ENCODE results near the gene SLC34A2.
"Not testable (repeated sequence)": the region's sequence is repeated elsewhere in the genome, so short reads cannot be mapped to it uniquely, and the experiment has no call there.

Gene SLC34A2, protein sequence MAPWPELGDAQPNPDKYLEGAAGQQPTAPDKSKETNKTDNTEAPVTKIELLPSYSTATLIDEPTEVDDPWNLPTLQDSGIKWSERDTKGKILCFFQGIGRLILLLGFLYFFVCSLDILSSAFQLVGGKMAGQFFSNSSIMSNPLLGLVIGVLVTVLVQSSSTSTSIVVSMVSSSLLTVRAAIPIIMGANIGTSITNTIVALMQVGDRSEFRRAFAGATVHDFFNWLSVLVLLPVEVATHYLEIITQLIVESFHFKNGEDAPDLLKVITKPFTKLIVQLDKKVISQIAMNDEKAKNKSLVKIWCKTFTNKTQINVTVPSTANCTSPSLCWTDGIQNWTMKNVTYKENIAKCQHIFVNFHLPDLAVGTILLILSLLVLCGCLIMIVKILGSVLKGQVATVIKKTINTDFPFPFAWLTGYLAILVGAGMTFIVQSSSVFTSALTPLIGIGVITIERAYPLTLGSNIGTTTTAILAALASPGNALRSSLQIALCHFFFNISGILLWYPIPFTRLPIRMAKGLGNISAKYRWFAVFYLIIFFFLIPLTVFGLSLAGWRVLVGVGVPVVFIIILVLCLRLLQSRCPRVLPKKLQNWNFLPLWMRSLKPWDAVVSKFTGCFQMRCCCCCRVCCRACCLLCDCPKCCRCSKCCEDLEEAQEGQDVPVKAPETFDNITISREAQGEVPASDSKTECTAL

DNA sequence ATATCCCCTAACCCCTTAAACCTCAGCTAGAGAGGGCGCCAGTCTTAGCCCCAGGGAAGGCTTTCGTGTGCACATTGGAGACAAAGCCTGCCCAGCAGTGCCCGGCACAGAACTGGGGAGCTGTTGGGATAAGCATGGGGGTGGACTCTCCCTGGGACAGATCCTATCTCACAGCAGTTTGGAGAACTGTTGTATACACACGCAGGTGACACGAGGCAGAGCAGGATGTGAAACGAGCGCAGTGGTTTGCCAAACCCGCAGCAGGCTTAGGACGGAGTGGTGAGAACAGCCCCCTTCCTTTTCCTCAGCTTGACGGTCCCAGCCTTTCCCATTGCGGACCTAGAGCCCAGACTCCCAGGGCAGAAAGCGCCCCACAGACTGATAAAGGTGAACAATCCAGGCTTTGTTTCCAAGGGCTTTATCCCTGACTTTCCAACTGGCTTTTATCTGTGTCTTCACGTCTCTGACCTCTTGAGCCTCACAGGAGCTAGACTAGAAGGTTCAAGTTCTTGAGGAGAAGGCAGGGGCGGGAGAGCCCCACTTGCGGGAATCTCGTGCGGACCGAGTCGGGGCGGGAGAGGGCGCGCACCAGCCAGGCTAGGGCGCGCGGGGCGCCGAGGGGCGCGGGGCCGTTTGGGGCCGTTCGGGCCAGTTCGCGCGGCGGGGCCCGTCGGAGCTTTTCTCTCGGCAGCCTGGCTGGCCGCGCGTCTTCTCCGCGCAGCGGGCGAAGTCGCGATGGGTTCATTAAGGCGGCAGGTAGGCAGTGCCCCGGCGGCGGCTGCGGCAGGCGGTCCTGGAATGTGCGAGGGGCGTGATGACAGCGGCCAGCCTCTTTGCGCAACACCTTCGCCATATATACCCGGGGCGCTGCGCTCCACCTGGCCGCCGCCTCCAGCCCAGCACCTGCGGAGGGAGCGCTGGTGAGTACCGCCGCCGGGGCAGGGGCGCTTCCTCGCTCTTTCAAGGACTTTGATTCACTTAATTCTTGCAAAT, at the start of gene SLC34A2:
TSS of gene SLC34A2 (plus strand) at position 881 of the 993 bp plus-strand sequence. CDS start 6,650 bp downstream, outside the sequence.
- no peak for DNase-seq

DNA sequence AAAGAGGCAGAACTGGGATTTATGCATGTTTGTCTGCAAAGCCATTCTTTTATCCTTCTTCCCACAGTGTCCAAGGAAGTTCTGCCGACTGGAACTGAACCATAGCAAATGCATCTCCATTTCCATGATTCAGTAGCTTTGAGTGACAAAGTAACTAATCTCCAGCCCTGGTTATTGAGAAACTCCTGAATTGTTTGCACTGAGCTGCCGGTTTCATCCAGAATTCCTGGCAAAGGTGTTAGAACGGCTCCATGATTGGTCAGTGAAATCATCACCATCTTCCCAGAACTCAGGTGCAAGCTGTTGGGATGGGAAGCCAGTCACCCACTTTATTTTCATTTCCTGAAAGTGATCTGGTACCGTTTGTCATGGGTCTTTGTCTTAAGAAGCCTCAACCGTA, 47.0 kb upstream of the SLC34A2 start:
- no peak for DNase-seq

DNA sequence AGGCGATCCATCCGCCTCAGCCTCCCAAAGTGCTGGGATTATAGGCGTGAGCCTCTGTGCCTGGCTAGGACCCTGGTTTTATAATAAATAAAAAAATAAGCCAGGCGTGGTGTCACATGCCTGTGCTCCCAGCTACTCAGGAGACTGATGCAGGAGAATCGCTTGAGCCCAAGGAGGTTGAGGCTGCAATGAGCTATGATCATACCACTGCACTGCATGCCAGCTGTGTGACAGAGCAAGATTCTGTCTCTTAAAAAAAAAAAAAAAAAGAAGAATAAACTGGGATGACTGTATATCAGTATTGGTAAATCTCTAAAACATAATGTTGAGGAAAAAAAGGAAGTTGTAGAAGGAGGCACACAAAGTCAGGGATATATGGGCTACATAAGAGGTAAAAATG, 45.7 kb upstream of the SLC34A2 start:
- no peak for DNase-seq

DNA sequence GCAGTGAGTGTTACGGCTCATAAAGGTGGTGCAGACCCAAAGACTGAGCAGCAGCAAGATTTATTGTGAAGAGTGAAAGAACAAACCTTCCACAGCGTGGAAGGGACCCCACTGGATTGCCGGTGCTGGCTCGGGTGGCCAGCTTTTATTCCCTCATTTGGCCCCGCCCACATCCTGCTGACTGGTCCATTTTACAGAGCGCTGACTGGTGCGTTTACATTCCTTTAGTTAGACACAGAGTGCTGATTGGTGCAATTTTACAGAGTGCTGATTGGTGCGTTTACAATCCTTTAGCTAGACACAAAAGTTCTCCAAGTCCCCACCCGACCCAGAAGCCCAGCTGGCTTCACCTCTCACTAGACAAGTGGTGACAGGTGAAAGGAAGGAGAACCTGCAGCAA, 42.0 kb upstream of the SLC34A2 start:
- DNase-seq = not testable (repeated sequence)

DNA sequence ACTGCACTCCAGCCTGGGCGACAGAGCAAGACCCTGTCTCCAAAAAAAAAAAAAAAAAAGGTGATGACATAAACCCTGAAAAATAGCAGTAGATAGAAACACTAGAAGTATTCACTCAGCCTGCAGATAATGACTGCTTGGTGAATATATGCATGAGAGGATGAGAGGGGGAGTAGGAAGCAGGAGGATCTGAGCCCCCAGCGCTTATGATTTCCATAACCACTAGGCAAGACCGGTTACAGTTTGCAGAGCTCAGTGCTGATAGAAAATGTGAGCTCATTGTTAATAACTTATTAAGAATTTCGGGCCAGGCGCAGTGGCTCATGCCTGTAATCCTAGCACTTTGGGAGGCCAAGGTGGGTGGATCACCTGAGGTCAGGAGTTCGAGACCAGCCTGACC, 40.8 kb upstream of the SLC34A2 start:
- DNase-seq = no peak

DNA sequence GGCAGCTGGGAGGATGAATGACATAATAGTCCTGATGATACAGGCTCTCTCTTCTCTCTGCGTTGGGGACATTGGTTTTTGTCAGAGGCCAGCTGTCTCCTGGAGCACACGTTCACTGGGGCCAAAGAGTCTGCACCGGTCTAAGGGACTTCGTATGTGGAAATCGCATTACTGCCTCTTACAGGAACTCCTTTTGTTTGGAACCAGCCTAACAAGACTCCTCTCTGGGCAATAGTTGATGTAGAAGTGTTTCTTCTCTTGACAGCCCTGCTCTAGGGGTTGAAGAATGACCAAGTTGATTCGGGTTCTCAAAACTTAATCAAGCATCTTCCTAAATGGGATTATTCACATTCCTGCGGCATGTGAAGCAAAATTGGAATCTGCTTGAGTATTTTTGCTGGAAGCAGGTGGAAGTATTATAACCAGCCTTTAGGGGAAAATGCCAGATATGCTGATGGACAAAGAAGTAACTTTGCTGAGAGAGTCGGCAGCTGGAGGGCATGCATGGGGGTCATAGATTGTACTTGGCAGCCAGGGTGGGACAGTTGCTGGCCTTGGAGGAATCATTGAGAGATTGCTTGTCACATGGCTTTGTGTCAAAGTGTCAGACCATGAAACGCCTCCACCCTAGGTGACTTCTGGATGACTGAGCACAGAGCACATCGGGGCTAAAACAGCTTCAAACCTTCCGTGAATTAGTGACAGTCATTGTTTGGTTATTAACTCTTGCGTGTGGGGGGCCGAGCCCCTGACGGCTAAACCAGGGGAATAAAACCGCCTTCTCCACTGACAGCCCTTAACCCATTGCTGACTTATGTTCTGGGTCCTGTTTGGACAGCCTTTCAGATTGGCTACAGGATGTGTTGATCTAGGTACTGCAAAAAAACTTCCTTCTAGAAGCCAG, 34.4 kb upstream of the SLC34A2 start:
- DNase-seq = no peak

DNA sequence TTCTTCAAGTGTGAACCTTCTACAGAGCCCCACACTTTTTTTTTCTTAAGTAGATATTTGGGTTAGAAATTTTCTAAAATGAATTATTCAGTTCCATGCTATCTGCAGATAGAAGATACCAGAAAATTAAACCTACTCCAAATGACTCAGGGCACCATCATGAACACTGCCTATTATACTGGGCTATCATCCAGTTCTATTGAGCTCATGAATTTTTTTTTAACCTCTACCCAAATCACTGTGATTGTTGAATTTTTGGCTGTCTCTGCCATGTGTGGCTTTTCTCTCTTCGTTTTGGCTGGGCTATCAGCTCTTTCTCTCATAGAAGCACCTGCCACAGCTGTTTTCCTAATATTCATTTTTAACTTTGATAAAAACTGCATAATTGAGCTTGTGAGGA, 31.0 kb upstream of the SLC34A2 start:
- no peak for DNase-seq

DNA sequence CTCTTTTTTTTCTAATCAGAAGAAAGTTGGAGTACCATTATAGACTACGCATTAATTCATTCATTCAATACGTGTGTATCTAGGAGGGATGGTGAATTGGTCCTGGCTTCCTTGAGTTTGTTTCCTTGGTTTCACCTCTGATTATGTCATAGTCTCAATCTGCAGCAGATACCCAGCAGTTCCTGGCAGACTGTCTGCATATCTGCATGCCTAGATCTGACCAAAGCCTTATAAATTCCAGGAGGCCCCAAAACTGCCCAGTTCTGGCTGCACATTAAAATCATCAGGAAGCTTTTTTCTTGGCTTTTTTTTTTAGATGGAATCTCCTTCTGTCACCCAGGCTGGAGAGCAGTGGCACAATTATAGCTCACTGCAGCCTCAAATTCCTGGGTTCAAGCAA, 27.2 kb upstream of the SLC34A2 start:
- no peak for DNase-seq

DNA sequence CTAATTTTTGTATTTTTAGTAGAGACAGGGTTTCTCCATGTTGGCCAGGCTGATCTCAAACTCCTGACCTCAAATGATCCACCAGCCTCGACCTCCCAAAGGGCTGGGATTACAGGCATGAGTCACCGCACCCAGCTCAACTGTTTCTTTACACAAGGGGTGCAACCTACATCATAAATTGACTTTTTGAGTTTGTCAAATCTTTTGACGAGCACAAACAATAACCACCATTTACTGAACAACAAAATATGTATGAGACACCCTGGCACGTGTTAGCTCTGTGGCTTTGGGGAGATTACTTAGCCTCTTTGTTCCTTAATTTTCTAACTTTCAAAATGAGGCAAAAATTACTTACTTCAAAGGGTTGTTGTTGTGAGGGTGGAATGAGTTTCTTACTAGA, 23.5 kb upstream of the SLC34A2 start:
- DNase-seq = no peak

DNA sequence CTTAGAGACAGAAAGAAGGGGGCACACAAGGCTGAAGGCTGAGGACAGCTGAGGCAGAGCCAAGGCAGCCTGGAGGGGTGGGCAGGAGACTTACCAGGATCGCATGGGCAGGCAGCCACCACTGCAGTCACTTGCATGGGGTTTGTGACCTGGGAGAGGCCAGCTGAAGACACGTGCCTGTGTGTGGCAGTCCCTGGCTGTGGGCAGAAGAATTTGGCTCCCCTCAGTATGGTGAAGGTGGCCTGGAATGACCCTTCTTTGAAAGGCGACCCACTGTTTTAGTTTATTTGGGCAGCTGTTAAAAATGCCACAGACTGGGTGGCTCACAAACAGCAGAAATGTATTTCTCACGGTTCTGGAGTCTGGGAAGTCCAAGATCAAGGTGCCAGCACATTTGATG, 22.1 kb upstream of the SLC34A2 start:
- no peak for DNase-seq

DNA sequence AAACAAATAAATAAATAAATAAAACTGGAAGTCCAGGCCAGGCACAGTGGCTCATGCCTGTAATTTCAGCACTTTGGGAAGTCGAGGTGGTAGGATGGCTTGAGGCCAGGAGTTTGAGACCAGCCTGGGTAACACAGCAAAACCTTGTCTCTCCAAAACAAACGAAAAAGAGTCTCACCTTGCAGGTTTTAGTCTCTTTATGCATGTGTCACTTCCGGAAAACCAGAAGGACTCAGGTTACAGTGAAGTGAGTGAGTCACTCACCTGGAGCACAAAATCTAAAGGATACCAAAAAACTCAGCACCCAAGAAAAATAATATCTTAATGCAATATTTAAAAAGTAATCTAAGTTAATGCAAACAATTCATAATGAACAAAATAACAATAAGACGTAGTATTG, 20.1 kb upstream of the SLC34A2 start:
- DNase-seq = no peak

DNA sequence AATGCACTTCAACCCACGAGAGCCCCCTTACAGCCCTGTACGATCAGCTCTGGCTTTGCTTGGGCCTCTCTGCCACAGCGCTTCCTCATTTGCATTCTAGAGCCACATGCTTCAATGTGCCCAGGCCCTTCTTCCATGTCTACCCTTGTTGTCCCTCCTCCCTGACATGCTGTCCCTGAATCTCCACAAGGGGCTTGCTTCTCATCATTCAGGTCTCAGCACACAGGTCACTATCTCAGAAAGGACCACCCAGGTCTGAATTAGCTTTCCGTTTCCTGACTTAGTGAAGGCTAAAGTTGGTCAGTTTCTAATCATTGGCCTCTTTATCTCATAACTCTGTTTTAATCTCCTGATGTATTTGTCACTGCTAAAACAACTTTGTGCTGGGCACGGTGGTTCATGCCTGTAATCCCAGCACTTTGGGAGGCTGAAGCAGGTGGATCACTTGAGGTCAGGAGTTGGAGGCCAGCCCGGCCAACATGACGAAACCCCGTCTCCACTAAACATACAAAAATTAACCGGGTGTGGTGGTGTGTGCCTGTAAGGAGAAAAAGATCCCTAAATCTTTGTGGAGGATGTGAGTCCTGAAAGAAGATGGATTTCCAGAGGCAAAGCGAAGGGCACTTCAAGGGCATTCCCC, 17.9 kb upstream of the SLC34A2 start:
- DNase-seq = no peak

DNA sequence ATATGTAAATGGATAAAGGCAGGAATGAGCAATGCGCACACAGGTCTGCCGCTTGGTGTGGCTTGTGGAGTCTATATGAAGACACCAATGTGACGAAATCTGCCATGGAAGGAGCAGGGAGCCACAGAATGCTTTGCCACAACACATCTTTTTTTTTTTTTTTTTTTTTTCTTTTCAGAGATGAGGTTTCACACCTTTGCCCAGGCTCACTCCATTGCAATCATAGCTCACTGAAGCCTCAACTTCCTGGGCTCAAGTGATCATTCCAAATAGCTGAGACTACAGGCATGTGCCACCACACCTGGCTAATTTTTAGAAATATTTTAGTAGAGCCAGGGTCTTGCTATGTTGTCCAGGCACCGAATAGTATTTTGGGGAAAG, 17.4 kb upstream of the SLC34A2 start:
- DNase-seq = no peak

DNA sequence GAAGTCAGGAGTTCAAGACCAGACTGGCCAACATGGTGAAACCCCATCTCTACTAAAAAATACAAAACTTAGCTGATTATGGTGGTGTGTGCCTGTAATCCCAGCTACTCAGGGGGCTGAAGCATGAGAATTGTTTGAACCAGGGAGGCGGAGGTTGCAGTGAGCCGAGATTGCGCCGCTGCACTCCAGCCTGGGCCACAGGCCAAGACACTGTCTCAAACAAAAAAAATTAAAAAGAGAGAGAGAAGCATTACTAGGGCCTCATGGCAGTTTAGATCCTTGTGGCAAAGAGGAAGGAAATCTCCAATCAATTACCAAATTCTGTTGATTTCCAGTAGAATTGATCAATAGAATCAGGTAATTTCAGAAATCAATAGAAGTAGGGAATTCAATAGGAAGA, 16.8 kb upstream of the SLC34A2 start:
- no peak for DNase-seq

DNA sequence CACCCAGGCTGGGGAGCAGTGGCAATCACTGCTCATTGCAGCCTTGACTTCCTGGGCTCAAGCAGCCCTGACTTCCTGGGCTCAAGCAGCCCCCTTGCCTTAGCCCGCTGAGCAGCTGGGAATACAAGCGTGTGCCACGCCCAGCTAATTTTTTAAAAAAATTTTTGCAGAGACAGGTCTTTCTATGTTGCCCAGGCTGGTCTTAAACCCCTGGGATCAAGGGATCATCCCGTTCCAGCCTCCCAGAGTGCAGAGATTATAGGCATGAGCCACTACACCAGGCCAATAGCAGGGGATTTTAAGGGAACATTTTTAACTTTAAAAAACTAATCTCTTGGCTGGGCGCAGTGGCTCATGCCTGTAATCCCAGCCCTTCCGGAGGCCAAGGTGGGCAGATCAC, 5.3 kb upstream of the SLC34A2 start:
- DNase-seq = no peak

DNA sequence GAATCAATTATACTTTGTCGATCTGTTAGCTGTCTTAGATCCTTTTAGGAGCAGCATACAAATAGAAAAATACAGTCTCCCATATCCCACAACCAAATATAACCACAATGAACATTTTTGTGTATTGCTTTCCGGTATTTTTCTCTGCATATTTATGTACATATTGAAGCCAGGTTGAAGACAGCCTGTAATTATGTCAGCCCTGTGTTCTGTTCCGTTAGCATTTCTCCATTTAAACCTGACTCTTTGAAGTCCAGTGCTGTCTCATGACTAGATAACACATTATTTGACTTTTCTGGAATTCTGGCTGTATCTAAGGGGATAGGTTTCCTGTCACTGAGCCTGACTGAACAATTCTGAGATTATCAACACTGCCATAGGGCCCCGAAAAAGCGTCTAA, 4.0 kb upstream of the SLC34A2 start:
- DNase-seq = no peak

DNA sequence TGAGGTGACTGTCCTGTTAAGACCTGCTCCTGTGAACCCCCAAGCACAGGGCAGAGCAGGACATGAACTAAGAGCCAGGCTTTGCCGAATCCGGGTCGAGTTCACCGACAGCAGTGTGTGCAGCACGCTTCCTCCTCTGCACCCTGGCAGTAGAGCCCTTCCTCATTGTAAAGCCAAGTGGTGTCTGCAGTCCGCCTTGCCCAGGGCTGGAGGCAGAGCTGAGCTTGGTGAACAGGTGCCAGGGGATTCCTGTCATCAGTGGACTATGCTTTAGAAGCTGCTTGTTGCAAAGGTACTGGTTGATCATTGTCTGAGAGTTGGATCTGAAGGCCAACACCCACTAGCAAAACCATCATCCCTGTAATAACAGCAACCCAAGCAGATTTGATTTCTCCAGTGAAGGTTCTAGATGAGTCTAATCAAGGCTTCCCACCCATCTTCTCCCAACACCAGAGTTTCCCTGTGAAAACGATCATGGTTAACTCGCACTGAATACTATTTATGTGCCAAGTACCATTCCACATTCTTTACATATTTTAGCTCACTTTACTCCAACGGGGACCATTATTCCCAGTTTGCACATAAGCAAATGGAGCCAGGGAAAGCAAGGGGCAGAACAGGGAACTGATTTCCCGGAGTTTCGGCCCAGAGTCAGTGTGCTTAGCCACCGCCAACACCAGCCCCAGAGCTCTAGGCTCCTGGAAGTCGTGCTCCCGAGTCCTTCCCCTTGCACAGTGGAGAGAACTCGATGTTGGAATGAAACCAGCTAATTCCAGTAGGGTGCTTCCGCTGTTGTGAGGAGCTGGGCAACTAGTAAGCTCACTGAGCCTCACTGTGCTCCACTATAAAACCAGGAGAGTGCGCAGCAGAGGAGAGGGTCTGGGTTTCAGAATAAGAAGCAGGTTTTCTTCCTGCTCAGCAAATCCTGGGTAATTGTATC, 1.4 kb upstream of the SLC34A2 start:
- no peak for DNase-seq

DNA sequence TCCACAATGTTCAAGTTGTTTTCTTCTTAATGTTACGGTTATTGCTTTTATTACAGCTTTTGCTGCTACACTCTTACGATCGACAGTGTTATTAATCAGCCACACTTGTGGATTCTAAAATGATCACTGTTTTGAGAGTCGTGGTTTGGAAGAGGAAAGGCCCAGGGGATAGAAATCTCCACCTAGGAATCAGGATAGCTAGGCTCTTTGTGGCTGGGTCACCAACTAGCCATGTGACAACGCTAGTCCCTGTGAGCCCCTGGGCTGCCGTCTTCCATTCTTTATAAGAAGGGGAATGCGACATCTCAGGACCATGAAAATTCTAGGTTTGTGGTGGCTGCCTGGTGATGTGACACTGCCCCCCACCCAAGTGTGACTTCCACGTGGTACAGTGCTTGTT, 380 bp downstream of the SLC34A2 start:
- no peak for DNase-seq

DNA sequence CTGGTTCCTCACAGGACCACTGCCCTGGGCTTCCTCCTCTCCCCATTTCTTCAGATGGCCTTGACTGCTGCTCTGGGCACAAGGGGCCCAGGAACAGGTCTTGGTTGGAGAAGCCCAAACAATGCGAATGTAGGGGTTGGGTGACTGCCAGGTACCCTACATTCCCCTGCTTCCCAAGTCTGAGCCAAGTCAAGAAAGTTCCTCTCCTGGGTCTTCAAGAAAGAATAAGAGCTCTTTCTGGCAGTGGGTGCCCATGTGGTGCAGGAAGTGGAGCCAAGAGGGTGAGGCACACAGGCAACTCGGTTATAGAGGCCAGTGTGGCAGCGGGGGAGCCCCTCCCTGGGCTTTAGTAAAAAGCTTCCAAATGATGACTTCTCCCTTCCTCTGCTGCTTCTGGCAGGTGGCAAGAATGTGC, 2.7 kb downstream of the SLC34A2 start:
- no peak for DNase-seq

DNA sequence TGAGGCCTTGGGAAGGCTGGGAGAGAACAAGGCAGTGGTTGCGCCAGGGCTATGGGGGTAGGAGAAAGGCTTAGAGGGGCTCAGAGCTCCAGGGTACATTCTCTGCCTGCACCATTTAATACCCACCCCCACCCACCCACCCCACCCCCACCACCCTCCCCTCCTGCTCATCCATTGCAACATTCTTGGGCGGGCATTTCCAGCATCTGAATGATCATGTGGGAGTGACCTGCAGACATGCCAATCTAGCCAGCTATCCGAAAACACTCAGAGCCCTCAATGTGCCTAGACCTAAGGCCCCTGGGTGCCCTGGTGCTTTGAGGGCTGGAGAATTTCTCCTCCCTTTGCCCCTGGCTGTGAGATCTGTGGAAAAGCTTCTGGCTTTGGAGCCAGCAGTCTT, 3.1 kb downstream of the SLC34A2 start:
- no peak for DNase-seq

DNA sequence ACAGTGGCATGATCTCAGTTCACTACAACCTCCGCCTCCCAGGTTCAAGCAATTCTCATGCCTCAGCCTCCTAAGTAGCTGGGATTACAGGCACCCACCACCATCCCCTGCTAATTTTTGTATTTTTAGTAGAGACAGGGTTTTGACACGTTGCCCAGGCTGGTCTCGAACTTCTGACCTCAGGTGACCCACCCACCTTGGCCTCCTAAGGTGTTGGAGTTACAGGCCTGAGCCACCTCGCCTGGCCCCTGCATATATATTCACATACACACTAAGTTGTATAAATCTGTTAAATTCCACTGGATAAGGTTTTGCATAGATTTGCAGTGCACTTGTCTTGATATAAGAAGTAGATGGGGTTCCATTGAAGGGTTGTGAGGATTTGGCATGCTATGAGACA, 5.8 kb downstream of the SLC34A2 start:
- DNase-seq = not testable (repeated sequence)
